HG03571 (cell line): Measurements from ENCODE around the gene TCF4.

Experiments used
- ATAC-seq: cut with Tn5 transposase; IDR thresholded peaks from one replicate; pipeline ENCODE4 v1.9.1; 2021; ENCODE audit not compliant: unreplicated experiment

The TCF4 gene

DNA sequence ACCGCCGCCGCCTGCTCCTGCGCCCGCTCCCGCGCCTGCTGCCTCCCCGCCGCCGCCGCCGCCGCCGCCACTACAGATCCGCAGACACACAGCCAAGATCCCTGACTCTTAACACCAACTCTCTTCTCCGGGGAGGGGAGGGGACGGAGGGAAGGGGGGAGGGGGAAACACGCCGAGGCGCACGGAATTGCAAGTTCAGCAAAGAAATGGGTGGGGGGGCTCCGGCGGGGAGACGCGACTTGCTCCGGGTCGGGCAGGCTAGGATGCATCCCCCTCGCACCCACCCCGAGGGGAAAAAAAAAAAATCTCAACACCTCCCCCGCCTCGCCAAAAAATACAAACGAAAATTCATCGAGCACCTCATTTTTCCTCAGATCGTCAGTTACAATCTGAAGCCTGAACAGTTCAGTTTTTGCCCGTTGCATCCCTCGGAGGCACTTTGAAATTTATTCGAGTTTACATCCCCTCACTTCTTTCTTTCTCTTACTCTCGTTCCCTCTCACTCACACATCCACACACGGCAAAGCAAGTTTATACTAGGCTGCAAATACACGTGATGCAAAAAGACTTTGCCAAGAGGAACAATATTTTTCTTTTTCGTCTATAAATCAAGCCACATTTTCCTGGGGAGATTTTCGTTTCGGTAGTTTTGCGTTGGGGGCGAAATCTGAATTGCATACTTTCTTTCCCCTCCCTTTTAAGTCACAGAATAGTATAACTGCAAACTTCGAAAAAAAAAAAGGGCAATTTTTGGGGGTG is at the start of gene TCF4:
Gene TCF4, minus strand, starts transcription at position 82 of the 759 bp plus-strand sequence. CDS start 1,076 bp downstream, outside the sequence.
- no peak for ATAC-seq

DNA sequence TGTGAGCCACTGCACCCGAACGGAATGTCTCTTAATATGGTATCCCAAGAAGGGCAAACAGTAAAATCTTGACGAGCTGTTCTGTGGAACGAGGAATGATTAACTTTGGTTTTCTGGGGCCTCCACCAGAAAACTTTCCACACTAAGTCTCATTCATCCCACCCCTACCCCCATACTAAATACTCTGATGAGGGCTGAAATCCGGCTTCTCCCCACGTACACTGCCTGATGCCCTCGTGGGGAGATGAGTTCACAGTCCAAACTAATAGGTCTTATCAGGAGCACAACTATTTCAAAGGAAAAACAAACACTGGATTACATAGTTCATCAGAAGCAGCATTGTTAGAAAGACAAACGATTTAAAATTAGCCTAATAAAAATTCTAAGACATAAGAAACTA is 49.2 kb upstream of the TCF4 start:
- ATAC-seq = no peak

DNA sequence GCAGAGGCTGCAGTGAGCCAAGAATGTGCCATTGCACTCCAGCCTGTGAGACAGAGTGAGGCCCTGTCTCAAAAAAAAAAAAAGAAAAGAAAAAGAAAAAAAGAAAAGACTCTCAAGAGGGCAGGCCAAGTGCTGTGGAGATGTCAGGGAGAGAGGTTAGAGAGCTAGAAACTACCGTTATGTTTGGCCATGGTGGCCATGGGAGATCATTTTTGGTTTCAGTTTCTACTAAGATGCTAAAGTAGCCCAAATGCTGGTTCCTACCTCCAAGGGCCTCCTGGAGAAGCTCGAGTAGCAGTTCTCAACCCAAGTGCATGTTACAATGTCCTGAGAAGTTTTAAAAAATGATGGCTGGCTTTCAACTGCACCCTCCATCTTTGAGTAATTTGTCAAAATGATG is 47.4 kb upstream of the TCF4 start:
- ATAC-seq = no peak

DNA sequence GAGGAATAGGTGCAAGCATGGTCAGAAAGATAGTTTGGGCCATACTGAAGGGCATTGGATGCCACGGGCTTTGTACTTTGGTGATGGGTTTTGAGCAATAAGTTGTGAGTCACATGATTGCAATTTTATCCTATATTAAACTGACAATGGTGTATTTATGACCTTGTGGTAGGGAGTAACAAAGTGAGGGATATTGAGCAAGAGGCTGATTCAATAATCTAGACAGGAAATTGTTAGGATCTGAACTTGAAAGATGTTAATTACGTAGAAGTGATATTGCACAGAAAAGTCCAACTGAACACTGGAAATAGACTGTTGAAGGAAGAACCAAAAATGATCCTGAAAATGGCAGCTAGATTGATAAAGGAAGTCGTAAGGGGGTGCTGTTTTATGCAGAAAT is 46.6 kb upstream of the TCF4 start:
- ATAC-seq = no peak

DNA sequence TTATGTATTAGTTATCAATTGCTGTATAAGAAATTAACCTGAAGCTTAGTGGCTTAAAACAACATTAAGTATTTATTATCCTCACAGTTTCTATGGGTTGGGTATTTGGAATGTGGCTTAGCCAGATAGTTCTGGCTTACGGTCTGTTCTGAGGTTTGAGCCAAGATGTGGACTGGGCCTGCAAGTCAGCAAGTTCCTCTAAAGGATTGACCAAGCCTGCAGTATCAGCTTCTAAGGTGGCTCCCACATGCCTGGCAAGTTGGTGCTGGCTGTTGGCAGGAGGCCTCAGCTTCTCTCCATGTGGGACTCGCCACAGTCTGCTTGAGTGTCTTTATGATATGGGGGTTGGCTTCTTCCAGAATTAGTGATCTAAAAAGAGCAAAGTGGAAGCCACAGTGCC is 45.0 kb upstream of the TCF4 start:
- ATAC-seq = no peak

DNA sequence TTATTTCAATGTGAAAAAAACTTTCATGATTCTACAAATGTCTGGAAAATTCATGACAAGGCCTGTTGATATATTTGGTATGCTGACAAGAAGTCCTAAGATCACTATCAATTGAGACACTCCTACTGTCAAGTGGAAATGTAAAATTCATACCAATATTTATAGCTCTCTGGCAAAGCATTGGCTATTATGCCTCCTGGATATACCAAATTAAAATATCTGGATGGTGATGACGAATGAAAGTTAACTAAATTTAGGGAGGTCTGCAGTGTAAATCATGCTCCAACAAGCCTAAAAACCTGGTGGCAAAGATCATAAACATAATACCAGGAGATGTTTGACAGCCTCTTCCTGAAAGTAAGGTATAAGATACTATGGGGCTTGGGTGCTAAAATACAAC is 41.1 kb upstream of the TCF4 start:
- no peak for ATAC-seq

DNA sequence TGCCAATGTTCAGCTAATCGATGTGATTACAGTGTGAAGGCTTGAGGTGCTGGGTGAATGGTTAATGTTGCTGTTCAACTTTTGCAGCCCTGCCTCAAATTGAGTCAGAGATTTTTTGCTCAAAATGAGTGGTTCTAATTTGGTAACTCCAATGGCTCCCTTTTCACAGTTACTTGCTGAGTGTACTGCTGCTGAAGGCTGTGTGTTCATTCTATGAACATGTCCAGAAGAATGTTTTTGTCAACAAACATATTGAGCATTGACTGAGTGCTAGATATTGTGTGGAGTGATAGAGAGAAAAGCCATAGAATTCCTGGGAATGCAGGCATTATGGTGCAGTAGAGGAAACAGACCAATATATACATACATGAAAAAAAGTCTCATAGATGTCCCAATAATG is 39.0 kb upstream of the TCF4 start:
- no peak for ATAC-seq

DNA sequence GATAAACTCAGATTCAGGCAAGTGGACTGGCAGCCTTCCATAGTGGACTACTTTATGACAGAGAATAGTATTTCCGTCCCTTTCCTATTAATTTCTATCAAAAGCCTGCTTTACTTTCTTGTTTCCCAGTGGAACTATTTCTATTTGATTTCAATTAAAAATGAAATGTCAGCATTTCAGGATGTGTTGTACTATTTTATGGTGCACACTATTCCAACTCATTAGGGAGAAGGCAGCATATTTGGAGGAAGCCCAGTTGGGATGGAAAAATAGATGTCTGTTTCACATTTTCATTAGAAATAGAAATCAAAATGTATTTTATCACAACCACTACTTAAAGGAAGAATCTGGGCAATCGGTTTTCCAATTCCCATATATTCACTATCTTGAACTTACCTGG is 37.9 kb upstream of the TCF4 start:
- no peak for ATAC-seq

DNA sequence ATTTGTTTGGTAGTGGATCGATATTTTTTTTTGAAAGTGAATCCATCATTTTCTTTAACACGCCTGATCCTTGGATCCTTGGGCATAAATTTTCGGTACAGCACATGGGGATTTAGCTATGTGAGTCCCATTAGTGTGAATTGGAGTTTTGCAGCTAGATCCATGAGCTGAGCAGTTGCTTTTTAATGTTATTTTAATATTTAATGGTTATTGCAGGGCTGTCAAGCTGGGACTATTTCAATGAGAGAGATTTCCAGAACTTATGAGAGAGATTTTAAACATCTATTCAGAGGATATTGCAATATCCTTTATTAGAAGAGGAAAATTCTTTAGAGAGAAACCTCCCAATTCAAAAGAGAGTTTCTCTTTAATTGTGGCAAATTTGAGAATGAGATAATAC is 35.6 kb upstream of the TCF4 start:
- ATAC-seq = no peak

DNA sequence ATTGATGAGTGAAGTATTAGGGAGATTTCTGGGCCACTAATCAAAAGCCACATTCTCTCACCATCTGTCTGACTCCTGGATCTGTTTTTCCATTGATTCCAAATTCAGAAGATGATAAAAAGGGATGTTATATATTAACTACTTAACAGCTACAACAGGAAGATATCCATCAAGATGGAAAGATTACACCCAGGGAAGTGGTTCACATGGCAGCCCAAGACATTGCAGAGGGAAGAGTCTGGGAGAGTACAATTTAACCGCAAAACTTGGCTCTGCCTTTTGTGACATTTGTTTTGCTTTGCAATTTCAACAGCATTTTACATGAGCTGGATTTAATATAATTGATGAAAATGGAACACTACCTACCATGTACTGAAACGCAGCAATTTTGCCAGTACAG is 22.5 kb upstream of the TCF4 start:
- no peak for ATAC-seq

DNA sequence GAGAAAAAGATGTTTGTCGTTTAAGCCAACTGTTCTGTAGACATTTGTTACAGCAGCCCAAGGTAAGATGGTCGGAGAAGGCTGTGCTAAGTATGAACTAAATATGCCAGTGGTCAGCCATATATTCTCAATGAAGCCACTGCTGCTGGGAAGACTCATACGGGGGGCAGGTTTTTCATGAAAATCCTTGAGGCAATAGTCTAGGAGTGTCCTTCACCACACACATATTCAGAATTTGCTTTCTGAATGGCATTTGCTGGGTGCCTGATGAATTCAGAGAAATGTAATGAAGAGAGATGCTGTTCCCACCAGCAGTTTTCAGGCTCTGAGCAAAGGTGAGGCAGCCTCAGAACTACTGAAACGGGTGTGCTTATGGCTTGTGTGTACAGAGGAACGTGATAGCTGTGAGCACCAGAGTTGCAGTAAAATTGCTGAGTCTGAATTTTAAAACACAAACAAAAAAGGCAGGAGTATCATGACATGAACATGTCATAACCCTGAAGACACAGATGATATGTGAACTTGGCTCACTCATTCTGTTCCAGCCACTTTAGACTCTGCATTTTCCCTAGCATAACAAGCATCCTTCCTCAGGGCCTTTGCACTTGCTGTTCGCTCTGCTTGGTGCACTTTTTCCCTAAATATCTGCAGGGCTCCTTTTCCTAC is 21.3 kb upstream of the TCF4 start:
- no peak for ATAC-seq

DNA sequence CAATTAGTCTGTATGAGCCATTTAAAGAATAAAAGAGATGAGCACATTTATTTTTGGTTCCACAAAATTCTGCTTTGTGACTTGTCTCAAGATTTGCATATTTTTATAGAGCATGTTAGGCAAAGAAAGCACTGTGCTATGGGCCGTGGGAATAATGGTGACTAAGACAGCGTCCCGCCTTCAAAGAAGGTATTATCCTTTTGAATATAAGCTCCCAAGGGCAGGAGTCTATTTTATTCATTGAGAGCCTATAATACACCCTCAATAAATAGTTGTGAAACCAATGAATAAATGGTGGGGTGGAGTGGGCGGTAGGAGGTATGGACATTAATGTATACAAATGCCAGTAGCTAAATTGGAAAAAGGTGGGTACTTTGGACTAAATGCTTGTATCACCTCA is 20.5 kb upstream of the TCF4 start:
- no peak for ATAC-seq

DNA sequence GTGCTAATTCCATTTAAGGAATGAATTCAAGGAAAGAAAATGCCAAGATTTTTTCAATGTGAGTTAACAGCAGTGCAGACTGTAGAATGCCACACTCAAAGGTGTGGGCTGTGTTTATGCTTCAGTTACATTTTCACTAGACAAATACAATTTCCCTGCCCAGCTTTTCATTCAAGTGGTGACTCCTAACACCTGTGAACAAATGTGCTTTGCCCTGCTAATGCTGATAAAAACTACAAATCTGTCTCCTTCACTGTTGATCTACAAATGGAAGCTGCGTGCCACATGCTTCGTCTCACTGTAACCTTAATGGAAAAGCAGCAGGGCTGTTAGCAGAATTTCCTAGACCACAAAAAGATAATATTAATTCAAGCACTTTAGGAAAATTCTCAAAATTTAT is 19.8 kb upstream of the TCF4 start:
- ATAC-seq = no peak

DNA sequence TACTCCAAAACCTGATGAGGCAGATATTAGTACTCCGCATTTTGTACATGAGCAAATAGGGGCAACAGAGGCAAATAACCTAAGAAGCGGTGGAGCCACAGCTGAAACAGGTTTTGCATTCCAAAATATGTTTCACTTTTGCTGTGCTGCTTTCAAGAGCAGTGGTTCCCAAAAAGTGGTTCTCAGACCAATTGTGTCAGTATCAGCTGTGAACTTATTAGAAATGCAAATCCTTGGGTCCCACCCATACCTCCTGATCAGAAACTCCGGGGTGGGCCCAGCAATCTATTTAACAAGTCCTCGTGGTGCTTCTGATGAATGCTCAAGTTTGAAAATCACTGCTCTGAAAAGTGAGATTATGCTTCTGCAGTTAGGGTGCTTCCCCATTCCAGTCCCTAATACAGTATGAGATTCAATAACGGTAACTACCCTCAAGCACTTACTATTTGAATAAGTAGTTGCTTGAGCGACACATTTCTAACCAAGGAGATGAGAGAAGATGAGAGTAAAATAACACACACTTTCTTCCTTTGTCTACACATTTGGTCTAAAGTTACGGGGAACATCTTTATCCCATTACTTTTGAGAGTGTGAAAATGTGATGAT is 17.8 kb upstream of the TCF4 start:
- ATAC-seq = no peak

DNA sequence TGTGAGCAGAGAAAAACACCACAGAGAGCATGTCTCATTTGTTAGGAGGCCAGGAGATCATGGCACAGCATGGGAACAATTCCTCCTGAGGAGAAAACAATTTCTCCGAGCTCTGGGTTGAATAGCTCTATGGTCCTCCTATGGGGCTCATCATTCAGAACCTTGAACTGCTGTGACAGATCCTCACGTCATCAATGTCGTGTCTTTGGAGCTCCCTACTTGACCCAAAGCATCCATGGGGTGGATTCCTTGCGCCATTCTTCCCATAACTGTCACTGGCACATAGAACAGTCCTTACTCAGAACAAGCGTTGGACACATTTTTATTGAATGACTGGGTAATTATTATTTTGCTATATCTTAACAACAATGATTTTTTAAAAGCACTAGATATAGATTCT is 15.8 kb upstream of the TCF4 start:
- no peak for ATAC-seq

DNA sequence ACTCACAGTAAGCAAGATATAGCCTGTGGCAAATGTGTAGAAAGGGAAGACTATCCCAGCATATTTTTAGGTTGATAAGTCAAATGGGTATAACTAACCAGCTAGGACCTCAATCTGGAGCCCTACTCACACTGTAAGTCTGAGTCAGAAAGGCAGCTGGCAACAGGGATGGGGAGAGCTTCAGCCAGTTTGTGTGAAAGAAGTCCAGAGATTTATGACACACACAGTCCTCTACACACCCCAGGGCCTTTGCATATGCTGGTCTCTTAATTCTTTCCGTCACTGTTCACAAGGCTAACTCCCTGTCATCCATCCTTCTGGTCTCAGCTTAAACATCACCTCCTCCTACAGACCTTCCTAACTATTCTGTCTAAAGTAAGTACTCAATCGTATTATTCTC is 5.9 kb upstream of the TCF4 start:
- ATAC-seq = no peak

DNA sequence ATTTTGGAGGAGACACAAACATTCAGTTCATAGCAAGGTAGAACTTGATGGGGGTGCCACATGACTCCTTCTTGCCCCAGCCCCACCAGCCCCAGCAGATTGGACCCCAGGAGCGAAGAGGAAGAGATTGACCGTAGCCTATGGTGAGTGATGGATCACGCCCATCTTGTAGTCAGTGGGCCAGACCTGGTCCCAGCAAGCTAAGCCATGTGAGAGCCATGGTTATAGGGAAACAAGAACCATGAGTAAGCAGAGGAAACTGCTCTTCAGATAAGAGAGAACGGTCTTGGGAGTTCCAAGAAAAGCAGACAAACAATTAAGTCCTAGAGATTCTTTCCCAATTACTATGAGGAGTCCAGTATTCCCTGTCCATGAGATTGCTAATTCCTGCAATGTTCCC is 4.6 kb upstream of the TCF4 start:
- no peak for ATAC-seq

DNA sequence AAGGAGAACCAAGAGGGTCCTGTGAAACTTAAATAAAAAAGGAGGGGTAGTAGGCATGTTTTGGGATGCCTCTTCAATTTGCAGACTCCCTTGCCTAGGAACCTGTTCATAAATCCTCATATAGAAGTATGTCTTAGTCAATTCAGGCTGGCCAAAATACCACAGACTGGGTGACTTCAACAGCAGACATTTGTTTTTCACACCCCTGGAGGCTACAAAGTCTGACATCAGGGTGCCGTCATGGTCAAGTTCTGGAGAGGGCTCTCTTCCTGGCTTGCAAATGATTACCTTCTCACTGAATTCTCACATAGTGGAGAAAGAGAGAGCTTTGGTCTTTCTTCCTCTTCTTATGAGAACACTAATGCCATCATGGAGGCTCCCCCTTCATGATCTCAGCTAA is 4.1 kb upstream of the TCF4 start:
- no peak for ATAC-seq

DNA sequence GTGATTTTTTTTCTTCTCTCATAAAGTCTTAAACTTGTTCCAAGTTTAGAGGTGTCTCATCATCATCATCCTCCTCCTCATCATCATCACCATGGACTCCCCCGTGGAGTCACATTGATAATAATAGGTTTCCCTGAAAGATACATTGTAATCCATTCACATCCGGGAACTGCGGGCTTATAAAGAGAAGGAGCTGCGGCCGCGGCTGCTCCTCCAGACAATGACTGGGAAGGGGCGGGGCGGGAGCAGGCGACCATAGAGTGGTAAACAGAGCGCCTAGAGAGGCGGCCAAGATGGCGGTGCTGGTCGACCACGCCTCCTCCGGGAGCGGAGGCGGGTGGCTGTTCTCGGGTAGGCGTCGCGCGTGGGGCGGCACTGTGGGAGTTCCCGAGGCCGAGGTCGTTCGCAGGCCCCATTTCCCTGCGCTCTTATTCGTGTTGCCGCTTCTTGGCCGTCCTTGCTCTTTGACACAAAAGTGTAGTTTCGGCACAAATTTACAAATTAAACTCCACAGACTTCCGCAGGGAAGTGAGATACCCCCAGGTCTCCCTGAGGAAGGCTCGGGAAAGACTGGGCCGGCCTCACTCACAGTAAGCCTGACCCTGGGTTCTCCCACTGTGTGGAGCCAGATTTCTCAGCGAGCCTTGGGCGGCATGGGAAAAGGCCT is 1.8 kb upstream of the TCF4 start:
- peak; percentile 68 for ATAC-seq

DNA sequence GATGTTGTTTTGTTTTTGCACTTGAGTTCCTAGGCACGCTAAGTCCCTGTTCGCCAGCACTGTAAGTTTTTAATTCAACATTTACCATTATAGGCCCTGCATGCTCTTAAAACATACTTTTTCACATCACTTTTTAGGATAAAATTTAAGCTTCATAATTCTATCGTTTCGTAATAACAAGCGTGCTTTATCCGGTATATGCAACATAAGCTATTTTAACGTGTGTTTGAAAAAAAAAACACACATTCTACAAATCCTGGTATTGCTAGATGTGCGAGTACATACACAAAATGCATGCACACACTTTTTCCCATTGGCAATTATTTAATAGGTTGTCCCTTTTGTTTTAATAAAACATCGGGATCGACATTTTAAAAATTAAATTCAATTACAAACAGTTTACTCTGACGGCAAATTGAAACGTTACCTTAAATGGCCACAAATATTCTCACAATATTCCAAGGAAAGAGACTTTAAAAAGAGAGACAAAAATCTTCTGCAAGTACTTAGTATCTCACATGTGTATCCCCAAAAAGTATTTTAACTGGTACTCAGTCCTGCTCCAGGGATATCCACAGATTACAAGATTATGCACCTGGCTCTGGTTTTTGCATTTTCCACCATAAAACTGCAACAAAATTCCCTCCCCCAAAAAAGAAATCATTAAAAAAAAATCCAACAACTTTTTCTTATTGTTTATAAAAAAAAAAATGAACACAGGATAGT is 1.0 kb upstream of the TCF4 start:
- no peak for ATAC-seq

DNA sequence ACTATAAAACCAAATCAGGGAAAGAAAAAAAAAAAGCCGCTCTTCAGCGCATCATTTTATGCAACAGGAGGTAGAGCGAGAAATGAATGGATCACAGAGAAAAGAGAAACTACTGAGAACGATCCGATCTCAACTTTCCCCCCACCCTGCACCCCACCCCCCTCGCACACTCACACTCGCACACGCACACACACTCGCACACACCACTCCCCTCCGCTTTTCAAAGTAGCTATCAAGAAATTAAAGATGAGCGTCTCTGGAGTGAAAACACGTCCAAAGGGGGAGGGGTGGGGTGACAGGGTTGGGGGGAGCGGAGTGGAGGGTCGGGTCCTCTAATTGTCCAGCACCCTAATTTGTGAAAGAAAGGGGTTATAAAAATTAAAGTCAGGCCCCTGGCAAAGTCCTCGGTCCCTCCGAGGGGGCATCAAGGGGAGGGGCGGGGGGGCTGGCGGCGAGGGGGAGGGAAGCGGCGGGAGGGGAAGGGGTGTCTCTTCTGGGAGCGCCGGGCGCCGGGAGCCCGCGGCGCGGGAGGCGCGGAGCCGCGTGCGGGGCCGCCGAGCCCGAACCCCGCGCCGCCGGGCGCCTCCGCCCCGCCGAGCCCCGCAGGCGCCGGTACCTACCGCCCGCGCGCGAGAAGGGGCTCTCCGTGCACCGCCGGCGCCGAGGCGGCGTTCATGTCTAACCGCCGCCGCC is 428 bp downstream of the TCF4 start:
- ATAC-seq = no peak
